Vagina (tissue), 2 donors: ENCODE measurements around the gene CHD5. TPM values are rescaled to one million over a fixed set of nuclear protein-coding genes. Genes with fewer than 3 reads are reported as not detected.

ENCODE experiments used
- DNase-seq, 2 donors: peaks; one replicate each; pipeline ENCODE4 v3.0.0-alpha.2; 2017; ENCODE audit errors: extremely low spot score in 2 of 2
- H3K27ac ChIP-seq: fragments of 200-600 bp; sonication (generic); one replicate; pipeline ENCODE4 v1.5.1; 2019
- H3K27me3 ChIP-seq: fragments of 200-600 bp; sonication (generic); one replicate; pipeline ENCODE4 v1.5.1; 2019
- H3K36me3 ChIP-seq, 2 donors: fragments of 200-600 bp; sonication (generic); one replicate each; pipeline ENCODE4 v1.5.1; 2017 to 2019
- H3K4me1 ChIP-seq: fragments of 200-600 bp; sonication (generic); one replicate; pipeline ENCODE4 v1.5.1; 2019
- H3K4me3 ChIP-seq, 2 donors: fragments of 200-600 bp; sonication (generic); 1 replicate in 1 of 2; 2 replicates in 1 of 2; pipeline ENCODE4 v1.5.1; 2016 to 2019
- H3K9me3 ChIP-seq: fragments of 200-600 bp; sonication (generic); one replicate; pipeline ENCODE4 v1.5.1; 2019
- POLR2A ChIP-seq, 2 donors: fragments of 450-650 bp; IDR thresholded peaks; one replicate each; pipeline ENCODE4 v1.6.1; 2017; ENCODE audit warnings: antibody characterized with exemption in 2 of 2, mild to moderate bottlenecking in 2 of 2, moderate library complexity in 2 of 2
- POLR2AphosphoS5 ChIP-seq, 2 donors: sonication (generic); formaldehyde crosslinking; IDR thresholded peaks; one replicate each; pipeline ENCODE4 v1.9.0; 2017; ENCODE audit warnings: antibody characterized with exemption in 2 of 2, mild to moderate bottlenecking in 2 of 2, low read depth in 1 of 2; ENCODE audit not compliant: insufficient read depth in 1 of 2
- intact Hi-C: fragments of 100-400 bp; cut with DNase I; formaldehyde crosslinking; loops from one replicate; pipeline ENCODE4 v1.15.1; 2023
- total RNA-seq: library from RNA; depleted of rRNA; stranded (reverse); fragments of >200 nt; gene quantifications from one replicate; pipeline ENCODE4 v1.2.3, GENCODE V29; 2016
- TF ChIP-seq, protein P1 (sequence below), 3 experiments: fragments of 450-650 bp in 2 of 3; fragments of 200-600 bp in 1 of 3; sonication (generic) in 1 of 3; IDR thresholded peaks; one replicate each; pipeline ENCODE4 v1.5.1; 2017 to 2019; ENCODE audit warnings: antibody characterized with exemption in 3 of 3, mild to moderate bottlenecking in 2 of 3, moderate library complexity in 2 of 3

The CHD5 gene
- total RNA-seq, 1 donor from 2014 or later: 2.0 TPM

GRCh38 chr1:6172549-6172948 lies 7.6 kb downstream of the CHD5 start:
- no peak for DNase-seq
- TF ChIP-seq POLR2AphosphoS5 (IDR thresholded peaks at IDR 0.05; ENCODE audit: insufficient read depth in 1 of 2, low read depth in 1 of 2) (no peak), POLR2A (IDR thresholded peaks at IDR 0.05) (no peak)
- TF ChIP-seq, protein P1, sequence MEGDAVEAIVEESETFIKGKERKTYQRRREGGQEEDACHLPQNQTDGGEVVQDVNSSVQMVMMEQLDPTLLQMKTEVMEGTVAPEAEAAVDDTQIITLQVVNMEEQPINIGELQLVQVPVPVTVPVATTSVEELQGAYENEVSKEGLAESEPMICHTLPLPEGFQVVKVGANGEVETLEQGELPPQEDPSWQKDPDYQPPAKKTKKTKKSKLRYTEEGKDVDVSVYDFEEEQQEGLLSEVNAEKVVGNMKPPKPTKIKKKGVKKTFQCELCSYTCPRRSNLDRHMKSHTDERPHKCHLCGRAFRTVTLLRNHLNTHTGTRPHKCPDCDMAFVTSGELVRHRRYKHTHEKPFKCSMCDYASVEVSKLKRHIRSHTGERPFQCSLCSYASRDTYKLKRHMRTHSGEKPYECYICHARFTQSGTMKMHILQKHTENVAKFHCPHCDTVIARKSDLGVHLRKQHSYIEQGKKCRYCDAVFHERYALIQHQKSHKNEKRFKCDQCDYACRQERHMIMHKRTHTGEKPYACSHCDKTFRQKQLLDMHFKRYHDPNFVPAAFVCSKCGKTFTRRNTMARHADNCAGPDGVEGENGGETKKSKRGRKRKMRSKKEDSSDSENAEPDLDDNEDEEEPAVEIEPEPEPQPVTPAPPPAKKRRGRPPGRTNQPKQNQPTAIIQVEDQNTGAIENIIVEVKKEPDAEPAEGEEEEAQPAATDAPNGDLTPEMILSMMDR (IDR thresholded peaks at IDR 0.05): no peak
- no peaks in the 10 kb centered on the region for H3K36me3 ChIP-seq
- no peaks in the 10 kb centered on the region for H3K27me3 ChIP-seq
- H3K4me3 ChIP-seq: no peak overlapping the region
- H3K9me3 ChIP-seq: no peaks in the 10 kb centered on the region
- H3K4me1 ChIP-seq: no peaks in the 10 kb centered on the region
- no peak overlapping the region for H3K27ac ChIP-seq
- intact Hi-C loops: no loop called here

DNA sequence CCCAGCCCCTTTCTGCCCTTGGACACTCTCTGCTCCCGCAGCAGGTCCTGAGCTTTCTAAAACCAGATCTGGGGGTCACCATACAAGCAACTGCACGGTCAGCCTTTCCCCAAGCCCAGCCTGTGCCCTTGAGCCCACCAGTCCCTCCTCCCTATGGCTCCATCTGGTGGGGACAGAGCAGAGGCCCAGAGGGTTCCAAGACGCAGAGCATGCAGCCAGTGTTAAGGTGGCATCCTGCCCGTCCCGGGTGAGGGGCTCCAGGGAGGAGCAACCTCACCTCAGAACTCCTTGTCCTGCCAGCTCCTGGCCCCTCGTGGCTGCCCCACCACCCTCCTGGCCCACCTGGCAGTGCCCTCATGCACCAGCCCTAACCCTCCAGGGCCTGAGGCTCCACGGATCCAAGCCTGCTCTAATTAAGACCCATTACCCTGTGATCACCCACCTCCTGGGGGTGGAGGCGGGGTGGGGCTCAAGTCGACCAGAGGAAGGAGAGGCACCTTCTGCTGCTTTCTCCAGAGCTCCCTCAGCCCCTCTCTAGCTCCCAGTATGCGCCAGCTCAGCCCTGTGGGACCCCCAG lies 8.5 kb downstream of the CHD5 start:
- TF ChIP-seq, protein P1 (IDR thresholded peaks at IDR 0.05): no peak
- no peak for TF ChIP-seq POLR2A (IDR thresholded peaks at IDR 0.05)
- Histone ChIP-seq H3K4me1 (no peaks in the 10 kb centered on the region), H3K4me3 (no peak overlapping the region), H3K36me3 (no peaks in the 10 kb centered on the region), H3K27ac (no peak overlapping the region), H3K27me3 (no peaks in the 10 kb centered on the region), H3K9me3 (no peaks in the 10 kb centered on the region)
- DNase-seq: no peak
- intact Hi-C loops: no loop called here

GRCh38 chr1:6170742-6171201 lies 9.3 kb downstream of the CHD5 start:
- Histone ChIP-seq H3K4me3 (no peak overlapping the region), H3K9me3 (no peaks in the 10 kb centered on the region), H3K4me1 (no peaks in the 10 kb centered on the region), H3K36me3 (no peaks in the 10 kb centered on the region), H3K27ac (no peak overlapping the region), H3K27me3 (no peaks in the 10 kb centered on the region)
- no peak for TF ChIP-seq POLR2AphosphoS5 (IDR thresholded peaks at IDR 0.05; ENCODE audit: insufficient read depth in 1 of 2, low read depth in 1 of 2)
- no peak for TF ChIP-seq POLR2A (IDR thresholded peaks at IDR 0.05)
- TF ChIP-seq, protein P1 (IDR thresholded peaks at IDR 0.05): no peak
- intact Hi-C loops: no loop called here
- no peak for DNase-seq

GRCh38 chr1:6170116-6170741 lies 9.9 kb downstream of the CHD5 start:
- Histone ChIP-seq H3K27ac (no peak overlapping the region), H3K4me1 (no peaks in the 10 kb centered on the region), H3K36me3 (no peaks in the 10 kb centered on the region), H3K9me3 (no peaks in the 10 kb centered on the region), H3K27me3 (no peaks in the 10 kb centered on the region), H3K4me3 (no peak overlapping the region)
- TF ChIP-seq, protein P1 (IDR thresholded peaks at IDR 0.05): no peak
- TF ChIP-seq POLR2AphosphoS5 (IDR thresholded peaks at IDR 0.05; ENCODE audit: insufficient read depth in 1 of 2, low read depth in 1 of 2): no peak
- no peak for DNase-seq
- intact Hi-C loops: no loop called here

DNA sequence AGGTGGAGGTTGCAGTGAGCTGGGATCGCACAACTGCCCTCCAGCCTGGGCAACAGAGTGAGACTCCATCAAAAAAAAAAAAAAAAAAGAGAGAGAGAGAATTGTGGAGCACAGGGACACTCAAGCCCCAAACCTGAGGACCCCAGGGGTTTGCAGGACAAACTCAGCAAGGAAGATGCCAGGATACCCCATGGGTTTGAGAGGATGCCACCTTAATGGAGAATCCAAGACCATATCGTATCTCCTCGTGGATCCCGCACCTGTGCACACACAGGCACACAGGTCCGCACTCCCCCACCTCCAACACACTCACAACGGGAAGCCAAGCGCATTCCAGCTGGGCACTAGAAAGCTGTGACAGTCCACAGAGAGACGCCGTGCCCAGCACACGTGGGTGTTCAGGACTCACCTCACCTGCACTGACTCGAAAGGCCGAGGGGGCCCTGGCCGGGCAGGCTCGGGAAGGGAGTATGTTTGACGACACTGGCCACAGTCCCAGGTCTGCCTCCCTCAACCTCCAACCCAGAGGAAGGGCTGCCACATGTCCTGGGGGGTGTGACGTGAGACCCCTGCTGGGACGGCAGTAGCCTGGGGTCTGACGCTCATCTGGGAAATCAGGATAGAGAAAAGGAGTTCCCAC lies 11.1 kb downstream of the CHD5 start:
- no peak for TF ChIP-seq POLR2AphosphoS5 (IDR thresholded peaks at IDR 0.05; ENCODE audit: insufficient read depth in 1 of 2, low read depth in 1 of 2)
- TF ChIP-seq, protein P1 (IDR thresholded peaks at IDR 0.05): no peak
- no peak for TF ChIP-seq POLR2A (IDR thresholded peaks at IDR 0.05)
- H3K27ac ChIP-seq: no peak overlapping the region
- no peaks in the 10 kb centered on the region for H3K9me3 ChIP-seq
- no peak for DNase-seq
- H3K27me3 ChIP-seq: no peaks in the 10 kb centered on the region
- no peaks in the 10 kb centered on the region for H3K36me3 ChIP-seq
- H3K4me3 ChIP-seq: no peak overlapping the region
- H3K4me1 ChIP-seq: no peaks in the 10 kb centered on the region
- intact Hi-C loops: no loop called here
